Dermis lymphatic vessel endothelial cell (primary cell): ENCODE measurements around the gene ARL10. TPM values are rescaled to one million over a fixed set of nuclear protein-coding genes. Genes with fewer than 3 reads are reported as not detected.

Experiments
- total RNA-seq: library from RNA; depleted of rRNA; stranded (reverse); fragments of >200 nt; gene quantifications from 2 replicates; pipeline ENCODE4 v1.2.1, GENCODE V29; 2014

The ARL10 gene
- 7.3 and 9.4 TPM in 2 replicates for total RNA-seq

GRCh38 chr5:176365351-176366231 is at the start of gene ARL10:
ARL10 (plus strand) TSS chr5:176365487; CDS start chr5:176365564, 77 bp downstream.

DNA sequence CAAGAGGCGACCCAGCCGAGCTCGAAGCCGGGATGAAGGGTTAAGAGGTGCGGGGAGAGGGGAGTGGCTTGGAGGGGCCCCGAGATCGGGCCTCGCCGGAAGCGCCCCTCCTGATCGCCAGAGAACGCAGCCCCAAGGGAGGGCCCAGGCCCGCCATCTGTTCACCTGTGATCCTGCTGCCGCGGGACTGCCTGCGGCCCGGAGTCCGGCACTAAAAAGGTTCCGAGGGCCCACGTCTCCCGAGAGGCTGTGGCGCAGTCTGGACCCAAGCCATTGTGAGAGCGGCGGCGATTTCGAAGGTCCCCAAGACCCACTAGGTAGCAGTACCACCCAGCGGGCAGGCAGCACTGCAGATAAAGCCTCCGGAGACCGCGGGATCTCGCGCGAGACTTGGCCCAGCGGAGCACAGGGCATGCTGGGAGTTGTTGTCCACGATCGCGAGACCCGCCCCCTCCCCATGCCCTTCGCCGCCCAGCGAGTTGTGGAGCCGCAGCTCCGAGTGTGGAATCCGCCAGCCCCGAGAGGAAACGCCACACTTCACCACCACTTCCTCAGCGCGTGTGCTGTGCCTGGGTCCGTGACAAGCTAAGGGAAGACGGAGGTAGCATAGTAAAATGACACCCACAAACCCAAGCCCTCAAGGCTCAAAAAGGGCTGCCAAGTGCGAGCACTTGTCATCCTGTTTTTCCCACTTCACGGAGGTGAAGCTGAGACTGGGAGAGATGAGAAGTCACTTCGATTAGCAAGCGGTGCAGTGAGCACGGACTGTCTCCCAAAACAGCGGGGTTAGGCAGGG is 3.7 kb upstream of the ARL10 start, which contains the start of gene KIAA1191:
KIAA1191 (minus strand) TSS at position 328 of the 796 bp plus-strand sequence. CDS start 2,256 bp downstream, outside the sequence.

GRCh38 chr5:176388444-176389134 is 23.3 kb downstream of the ARL10 start, which contains the start of the genes HIGD2A and NOP16:
HIGD2A (plus strand) TSS chr5:176388751; CDS start chr5:176388820, 69 bp downstream.
NOP16 (minus strand) TSS chr5:176388598; CDS start chr5:176388539, 59 bp downstream.

GRCh38 chr5:176415952-176416924 is 51.0 kb downstream of the ARL10 start, which contains the start of gene CLTB:
CLTB (minus strand) TSS chr5:176416539; CDS start chr5:176416363, 176 bp downstream.

Other genes starting within 250 kb of the ARL10 start
- gene SIMC1, start 127.1 kb upstream of the ARL10 start, total RNA-seq = 1.6 and 2.8 TPM in 2 replicates
- gene KIAA1191, start 3.7 kb upstream of the ARL10 start, total RNA-seq = 84.6 and 88.4 TPM in 2 replicates
- gene NOP16, start 23.1 kb downstream of the ARL10 start, total RNA-seq = 10.1 and 12.3 TPM in 2 replicates
- 42.1 and 54.0 TPM in 2 replicates for gene HIGD2A, start 23.3 kb downstream of the ARL10 start, total RNA-seq
- gene CLTB, start 51.1 kb downstream of the ARL10 start, total RNA-seq = 78.0 and 82.7 TPM in 2 replicates
- 39.9 and 42.0 TPM in 2 replicates for gene FAF2, start 82.9 kb downstream of the ARL10 start, total RNA-seq
- gene RNF44, start 171.9 kb downstream of the ARL10 start, total RNA-seq = 3.4 and 4.6 TPM in 2 replicates
- gene CDHR2, start 183.9 kb downstream of the ARL10 start, total RNA-seq = under 0.01 TPM in 2 replicates
- gene GPRIN1, start 244.7 kb downstream of the ARL10 start, total RNA-seq = 3.9 and 4.3 TPM in 2 replicates